HG02623 (cell line): Measurements from ENCODE around the gene KERA.
"Not testable (repeated sequence)": the region's sequence is repeated elsewhere in the genome, so short reads cannot be mapped to it uniquely, and the experiment has no call there.

Source experiments
- ATAC-seq: cut with Tn5 transposase; IDR thresholded peaks from one replicate; pipeline ENCODE4 v1.9.1; 2021; ENCODE audit warnings: moderate library complexity; ENCODE audit not compliant: unreplicated experiment

Gene KERA, protein sequence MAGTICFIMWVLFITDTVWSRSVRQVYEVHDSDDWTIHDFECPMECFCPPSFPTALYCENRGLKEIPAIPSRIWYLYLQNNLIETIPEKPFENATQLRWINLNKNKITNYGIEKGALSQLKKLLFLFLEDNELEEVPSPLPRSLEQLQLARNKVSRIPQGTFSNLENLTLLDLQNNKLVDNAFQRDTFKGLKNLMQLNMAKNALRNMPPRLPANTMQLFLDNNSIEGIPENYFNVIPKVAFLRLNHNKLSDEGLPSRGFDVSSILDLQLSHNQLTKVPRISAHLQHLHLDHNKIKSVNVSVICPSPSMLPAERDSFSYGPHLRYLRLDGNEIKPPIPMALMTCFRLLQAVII

DNA sequence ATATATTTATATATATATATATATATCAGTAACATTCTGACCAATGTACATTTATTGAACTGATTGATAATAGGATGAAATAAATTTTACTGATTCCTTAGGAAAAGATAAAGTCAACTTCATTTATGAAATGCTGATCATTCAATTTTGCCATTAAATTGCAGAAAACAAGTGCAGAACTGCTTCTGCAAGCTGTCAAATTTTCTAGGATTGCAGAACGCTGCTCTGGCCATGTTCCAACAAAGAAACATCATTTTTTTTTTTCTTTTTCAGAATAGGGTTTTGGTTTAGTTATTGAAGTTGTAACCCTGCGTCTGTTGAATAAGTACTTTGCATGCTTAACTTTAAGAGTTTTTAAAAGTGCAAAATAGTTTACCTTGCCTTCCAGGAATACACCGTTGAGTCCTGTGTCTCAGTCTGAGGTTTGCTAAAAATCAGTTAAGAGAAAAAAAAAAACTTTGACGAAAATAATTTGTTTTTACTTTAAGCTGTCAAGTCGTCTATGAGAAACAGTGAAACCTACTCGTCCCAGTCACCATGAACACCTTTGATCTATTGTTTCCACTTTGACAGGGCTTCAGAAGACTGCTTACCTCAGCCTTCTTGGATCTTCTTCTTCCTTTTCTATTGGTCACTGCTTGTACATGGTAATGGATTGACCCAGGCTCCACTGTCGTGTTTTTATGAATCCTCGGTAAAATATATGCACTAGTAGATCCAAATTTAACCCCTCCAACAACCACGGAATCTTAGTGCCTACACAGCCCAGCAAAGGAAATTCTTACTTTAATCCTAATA, at the start of gene KERA:
Gene KERA (minus strand): TSS at position 657 of the 798 bp plus-strand sequence. CDS start 1,743 bp downstream, outside the sequence.
- ATAC-seq: no peak

DNA sequence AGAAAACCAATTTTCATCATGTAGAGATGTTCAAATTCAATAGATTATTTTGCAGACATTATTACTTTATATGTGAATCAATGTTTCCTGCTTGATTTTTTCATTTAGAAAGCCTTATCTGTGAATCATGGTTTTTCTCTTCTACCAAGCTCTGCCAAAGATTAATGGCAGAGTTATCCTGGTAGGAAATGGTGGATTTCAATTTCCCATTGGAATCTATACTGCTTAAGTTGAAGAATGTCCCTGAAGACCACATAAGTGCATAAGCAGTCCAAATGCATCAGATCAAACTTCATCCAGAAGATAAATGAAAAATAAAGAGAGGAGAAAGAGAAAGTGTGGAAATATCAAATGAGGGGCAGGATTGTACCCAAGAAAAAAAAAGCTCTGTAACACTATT, 48.5 kb upstream of the KERA start:
- ATAC-seq: no peak

DNA sequence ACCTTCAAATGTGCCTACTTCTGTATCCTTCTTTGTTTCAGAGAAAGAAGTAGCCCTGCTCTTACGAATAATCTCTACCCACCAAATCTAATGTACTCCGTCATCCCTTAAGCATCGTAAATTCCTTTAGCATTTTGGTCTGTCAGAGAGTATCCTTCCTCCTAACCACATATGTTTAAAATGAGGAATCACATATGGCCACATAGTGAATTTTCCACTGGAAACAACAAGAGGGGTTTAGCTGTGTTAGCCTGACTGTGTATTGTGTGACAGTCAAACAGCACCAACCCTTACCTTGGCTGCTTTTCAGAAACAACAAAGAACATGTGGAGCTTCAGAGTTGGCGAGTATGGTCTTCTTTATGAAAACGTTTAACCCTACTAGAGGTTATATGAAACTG, 48.0 kb upstream of the KERA start:
- ATAC-seq: no peak

DNA sequence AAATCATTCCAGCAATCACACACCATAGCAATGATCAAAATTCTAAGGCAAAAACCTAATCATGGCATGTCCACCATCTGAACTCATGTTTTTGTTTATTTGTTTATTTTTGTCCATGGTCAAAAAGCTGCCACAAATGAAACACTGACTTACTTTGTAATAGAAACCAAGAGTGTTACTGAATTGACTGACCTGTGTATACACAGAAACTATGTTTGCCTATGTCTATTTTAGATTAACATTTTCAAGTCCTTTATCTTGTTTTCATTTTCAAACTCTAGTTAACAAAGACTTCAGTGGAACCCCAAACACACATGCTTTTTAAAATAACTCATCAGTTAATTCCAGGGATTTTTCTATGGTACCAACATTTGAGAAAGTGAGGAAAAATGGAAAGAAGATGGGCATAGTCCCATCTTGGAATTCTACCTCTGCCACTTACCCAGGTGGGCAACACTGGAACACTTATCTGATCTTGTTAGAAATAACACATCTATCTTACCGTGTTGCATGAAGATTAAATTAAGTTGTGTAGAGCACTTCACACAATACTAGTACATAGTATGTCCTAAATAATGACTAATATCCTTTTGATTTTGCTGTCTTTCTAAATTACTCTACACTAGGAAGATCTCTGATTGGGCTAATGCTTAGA, 47.1 kb upstream of the KERA start:
- peak; percentile 60 for ATAC-seq

DNA sequence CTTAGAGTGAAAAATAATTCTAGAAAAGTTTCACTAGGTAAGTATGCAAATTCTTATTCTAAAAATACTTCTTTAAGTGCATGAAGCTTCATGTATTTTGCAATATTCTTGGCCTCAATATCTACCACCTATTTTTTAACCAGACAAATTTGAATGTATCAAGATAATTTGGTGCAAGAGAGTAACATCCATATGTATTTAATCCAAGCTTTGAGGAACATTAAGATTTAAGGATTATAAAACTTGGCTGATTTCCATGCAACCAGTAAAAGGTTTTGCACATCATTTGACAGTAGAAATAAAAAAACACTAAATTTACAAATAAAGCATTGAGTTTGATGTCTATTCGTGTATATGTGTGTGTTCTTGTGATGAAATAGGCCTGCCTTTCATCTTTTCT, 45.8 kb upstream of the KERA start:
- no peak for ATAC-seq

DNA sequence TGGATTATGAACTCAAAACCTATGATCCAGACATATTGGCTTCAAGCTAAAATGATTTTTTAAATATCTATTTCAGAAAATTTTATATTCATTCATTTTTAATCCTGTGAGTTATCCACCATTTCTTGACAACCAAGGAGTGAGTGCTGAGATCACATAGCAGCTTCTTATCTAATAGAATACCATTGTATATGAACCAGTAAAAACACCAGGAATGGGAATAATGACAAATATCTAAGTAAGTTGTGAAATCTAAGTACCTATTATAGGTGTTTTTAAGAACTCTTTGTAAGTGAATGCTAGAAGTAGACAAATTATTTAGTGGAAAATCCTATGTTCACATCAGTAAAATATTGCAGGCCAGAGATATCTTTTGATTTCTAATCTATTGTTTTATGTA, 45.3 kb upstream of the KERA start:
- no peak for ATAC-seq

DNA sequence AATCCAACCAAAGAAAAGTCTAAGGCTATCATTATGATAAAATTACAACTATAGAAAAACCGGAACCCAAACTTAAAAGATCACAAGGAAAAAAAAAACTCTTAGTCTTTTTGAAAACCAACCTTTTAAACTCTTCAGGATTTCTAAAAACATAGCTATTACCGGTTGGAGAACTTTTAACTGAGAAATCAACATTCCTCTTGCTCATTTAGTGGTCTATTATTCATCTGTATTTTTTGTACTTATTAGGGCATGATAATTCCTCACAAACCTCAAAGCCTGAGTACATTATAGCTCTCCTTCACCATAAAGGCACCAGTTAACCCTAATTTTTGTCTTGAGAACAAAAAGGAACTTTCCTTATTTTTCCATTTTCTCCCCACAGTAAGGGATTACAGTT, 43.1 kb upstream of the KERA start:
- ATAC-seq: no peak

DNA sequence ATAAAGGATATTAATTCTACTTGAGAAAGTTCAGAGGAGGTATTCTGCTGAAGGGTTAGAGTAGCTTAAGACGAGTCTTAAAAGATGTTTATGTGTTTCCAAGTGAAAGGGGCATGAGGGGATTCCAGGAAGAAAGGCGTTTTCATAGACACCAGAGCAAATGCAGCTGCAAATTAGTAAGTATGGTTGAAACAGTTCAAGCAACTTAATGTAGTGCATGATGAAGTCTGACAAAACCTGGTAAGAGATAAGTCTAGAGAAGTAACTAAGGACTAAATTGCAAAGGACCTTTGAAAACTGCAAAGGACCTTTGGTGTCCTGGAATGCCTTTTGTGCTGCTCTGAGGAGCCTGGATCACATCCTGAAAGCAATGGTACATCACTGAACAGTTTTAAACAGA, 42.0 kb upstream of the KERA start:
- ATAC-seq: no peak

DNA sequence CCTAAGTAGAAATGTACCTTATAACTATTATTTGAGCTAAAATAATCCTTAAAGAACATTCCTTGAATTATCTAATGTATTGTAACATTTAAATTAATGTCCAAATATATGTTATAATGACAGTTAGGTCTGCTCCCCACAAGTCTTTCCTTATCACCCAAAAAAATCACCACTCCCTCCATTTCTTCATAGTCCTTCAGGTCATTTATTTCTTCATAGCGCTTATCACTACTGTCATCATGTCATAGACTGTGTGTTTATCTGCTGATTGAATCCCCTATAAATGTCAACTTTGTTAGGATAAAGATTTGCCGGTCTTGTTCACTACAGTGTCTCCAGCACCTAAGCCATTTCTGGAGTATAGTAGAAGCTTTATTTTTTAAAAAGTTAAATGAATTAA, 41.5 kb upstream of the KERA start:
- ATAC-seq: no peak

DNA sequence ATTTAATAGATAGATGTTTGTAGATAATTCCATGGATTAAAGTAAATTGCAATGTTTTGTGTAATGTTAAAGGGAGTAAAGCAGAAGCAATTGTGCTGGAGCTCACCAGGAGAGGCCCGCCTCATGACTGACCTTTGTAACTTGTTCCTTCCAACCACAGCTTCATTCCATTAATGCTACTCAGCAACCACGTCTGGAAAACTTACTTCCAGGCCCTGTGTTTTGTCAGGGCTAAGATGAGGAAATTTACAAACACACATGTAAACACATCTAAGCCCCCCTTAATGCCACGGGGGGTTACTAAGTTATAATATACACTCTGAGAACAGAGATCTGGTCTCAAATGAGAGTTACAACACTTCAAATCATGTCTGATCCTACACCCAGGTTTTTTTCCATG, 41.1 kb upstream of the KERA start:
- ATAC-seq: no peak

DNA sequence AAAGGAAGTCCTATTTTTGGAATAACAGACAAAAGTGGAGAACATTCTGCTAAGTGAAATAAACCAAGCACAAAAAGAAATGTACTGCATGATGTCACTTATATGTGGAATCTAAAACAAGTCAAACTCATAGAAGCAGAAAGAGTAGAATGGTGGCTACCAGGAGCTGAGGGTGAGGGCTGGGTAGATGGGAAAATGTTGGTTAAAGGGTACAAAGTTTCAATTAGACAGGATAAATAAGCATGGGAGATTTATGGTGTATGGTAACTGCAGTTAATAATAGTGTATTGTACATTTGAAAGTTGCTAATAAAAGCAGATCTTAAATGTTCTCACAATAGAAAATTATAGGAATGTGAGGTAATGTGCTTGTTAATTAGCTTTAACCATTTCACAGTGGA, 40.6 kb upstream of the KERA start:
- no peak for ATAC-seq

DNA sequence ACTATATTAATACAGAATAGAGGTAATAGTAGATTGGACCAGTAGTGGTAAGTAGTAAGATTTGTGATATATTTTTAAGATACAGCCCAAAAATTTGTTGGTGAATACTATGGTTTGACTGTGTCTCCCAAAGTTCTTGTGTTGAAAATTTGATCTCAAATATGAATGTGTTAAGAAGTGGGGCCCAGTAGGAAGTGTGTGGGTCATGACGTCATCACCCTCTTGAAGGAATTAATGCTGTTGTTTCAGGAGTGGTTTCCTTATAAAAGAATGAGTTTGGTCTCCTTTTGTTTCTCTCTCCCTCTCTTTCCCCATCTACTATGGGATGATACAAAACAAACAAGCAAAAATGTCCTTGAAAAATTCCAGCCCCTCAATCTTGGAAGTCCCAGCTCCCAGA, 37.1 kb upstream of the KERA start:
- no peak for ATAC-seq

DNA sequence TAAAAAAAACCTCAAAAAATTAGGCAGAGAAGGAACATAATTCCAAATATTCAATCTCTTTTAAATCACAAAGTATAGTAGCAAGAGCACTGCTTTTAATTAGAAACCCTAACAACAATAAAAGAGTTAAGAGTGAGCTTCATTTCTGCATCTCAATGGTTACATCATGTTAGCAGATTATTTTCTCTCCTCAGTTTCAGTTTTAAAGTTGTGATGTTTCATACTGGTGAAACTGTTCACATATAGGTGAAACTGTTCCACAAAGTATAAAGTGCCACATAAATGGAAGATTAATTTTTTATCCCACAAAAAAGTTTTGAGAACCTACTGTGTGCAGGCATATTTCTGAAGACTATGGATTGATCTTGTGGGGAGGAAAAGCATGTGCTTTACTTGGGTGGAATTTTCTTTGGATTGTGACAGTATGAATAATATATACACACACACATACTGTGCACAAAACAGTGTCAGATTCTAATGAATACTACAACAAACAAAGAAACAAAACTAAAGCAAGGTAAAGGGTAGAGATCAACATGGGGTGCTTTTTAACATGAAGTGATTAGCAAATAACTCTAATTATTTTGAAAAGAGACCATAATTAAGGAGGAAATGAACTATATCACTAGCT, 36.3 kb upstream of the KERA start:
- ATAC-seq: no peak

DNA sequence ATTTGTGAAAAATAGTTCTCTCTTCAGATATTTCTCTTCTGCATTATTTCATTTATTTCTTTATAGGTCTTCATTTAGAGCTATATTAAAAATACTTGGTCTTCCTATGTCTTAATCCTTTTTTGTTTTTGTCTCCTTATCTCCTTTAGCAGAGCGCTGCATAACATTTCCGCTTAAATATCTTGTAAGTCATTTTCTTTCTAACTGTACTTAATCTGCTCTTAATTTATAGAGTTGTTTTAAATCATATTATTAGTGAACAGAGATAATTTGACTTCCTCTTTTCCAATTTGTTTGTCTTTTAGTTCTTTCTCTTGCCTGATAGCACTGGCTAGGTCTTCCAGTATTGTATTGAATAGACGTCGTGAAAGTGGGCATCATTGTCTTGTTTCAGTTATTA, 35.5 kb upstream of the KERA start:
- no peak for ATAC-seq

DNA sequence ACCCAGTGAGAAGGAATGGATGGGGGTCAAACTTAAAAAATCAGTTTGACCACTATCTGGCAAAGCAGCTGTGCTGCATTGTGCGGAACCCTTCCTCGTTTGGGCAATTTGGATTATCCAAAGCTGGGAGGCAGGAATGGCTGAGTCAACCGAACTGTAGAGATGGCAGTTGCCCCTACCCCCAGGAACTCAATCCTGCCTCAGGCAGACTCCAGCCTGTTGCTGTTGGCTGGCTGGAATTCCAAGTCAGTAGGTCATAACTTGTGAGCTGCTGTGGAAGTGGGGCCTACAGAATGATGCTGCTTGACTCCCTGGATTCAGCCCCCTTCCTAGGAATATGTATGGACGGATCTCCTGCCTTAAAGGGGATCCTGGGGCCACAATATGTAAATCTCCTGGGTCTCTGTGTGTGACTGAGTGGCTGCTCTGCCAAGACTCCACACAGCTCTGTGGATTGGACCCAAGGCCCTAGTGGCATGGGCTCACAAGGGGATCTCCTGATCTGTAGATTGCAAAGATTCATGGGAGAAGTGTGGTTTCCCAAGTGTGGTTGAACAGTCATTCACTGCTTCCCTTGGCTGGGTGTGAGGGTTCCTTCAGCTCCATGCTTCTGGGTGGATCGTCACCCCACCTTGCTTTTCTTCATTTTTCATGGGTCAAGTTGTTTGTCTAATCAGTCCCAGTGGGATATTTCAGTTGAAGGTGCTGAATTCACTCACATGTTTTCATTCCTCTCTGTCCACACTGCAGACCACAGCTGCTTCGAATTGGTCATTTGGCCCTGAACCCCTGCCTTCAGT, 34.3 kb upstream of the KERA start:
- no peak for ATAC-seq

DNA sequence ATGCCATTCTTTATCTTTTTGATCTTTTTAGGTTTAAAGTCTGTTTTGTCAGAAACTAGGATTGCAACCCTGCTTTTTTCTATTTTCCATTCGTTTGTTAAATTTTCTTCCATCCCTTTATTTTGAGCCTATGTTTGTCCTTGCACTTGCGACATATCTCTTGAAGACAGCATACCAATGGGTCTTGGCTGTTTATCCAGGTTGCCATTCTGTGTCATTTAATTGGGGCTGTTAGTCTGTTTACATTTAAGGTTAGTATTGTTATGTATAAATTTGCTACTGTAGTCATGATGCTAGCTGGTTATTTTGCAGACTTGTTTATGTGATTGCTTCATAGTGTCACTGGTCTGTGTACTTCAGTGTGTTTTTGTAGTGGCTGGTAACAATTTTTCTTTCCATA, 32.1 kb upstream of the KERA start:
- not testable (repeated sequence) for ATAC-seq

DNA sequence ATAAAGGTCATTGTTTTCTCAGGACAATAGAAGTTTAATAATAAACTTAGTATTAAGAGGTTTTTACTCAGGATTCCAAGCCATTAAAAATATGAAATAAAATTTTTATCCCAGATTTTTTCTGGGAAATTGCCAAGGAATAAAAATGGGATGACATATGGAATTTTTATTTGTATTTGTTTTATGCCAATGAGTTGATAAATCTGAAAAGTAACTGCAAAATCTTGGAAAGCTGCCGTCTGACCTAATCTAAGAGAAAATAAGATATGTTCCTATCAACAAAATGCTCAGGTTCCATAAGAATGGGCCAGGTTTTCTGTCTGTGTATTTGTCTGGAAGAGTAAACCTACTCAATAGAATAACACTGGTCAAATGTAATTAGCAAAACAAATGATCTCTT, 22.2 kb upstream of the KERA start:
- no peak for ATAC-seq

DNA sequence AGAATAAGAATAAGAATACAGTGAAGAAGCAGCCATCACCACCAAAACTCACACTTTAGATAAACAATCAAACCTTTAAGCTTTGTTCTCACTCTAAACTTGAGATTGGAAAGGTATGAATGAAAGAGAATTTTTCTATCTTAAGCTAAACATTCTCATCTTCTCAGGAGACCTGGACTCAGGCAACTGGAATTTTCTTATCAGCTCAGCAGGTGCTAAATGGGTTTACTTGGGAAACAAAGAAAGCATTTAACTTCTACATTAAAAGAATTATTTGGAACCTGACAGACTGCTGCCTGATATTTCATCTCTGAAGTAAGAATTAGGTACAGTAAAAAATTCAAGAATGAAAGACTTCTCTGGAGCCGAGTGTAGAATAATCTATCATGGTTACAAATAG, 20.7 kb upstream of the KERA start:
- ATAC-seq: no peak

DNA sequence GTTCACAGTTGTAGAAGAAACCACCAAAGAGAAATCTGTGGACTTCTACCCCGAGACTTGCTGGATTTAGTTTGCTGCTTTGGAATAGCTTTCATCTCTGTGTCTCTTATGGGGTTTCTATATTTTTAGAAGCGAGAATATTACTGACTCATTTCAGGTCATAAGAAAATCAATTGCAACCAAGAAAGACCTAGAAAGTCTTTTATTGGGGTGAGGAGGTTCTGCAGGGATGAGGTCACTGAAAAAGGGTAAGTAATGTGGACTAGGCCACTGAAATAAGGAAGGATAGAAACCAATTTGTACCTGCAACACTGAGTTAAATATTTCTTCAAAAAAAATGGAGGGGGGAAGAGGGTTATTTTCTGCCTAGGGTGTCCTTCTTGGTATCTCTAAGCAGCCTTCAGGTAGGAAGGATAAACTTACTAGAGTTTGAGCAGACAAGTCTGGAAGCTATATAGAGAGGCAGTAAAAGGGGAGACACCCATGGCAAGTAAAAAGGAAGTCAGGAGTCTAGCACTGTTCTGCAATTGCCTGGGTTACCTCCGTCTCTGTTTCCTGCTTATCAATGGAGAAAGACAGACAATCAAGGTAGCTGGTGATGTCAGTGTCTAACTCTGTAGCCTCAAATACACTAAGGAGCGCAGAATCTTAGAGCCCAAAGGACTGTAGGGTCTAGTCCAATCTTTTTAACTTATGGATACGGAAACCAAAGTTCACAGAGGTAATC, 19.6 kb upstream of the KERA start:
- ATAC-seq: no peak

DNA sequence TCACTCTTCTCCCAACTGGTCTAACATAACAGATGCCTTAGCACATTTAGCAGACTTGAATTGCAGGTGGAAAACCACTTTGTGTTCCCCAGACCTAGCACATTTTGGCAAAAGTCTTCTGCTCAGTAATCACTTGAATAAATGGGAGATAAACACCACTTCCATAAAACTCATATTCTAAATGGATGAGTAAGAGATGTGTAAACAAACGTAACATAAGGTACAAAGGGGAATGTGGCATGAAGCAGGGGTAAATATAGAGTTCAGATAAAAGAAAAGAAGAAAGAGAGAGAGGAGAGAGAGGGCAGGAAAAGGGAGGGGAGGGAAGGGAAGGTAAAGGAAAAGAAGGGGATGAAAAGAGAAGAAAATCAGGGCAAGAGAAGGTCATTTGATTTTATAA, 17.0 kb upstream of the KERA start:
- ATAC-seq: no peak
